Natural killer cell (primary cell): ENCODE results near the gene PES1. TPM values are rescaled to one million over a fixed set of nuclear protein-coding genes. Genes with fewer than 3 reads are reported as not detected.

ENCODE experiments used
- ATAC-seq, 3 donors: fragments of 150-1000 bp in 2 of 3; fragments of 200-7000 bp in 1 of 3; cut with Tn5 transposase; 1 replicate in 1 of 3; 2 replicates in 2 of 3; pipeline ENCODE4 v1.10.0; 2021; ENCODE audit warnings: mild to moderate bottlenecking in 2 of 3, moderate library complexity in 2 of 3
- DNase-seq, 2 donors: peaks; one replicate each; pipeline versions ENCODE4 v3.0.0 to v3.0.0-alpha.2; 2013 to 2021; ENCODE audit warnings: mixed read lengths in 1 of 2
- H3K27ac ChIP-seq: one replicate; pipeline ENCODE4 v1.5.1; 2013; ENCODE audit warnings: mild to moderate bottlenecking, low read length
- H3K27me3 ChIP-seq: one replicate; pipeline ENCODE4 v1.6.1; 2013; ENCODE audit warnings: low read length; ENCODE audit not compliant: control insufficient read depth, insufficient read depth
- H3K36me3 ChIP-seq: one replicate; pipeline ENCODE4 v1.6.1; 2013; ENCODE audit warnings: low read length; ENCODE audit not compliant: control insufficient read depth, insufficient read depth
- H3K4me1 ChIP-seq: one replicate; pipeline ENCODE4 v1.6.1; 2013; ENCODE audit warnings: low read length; ENCODE audit not compliant: control insufficient read depth, insufficient read depth
- H3K4me3 ChIP-seq: one replicate; pipeline ENCODE4 v1.5.1; 2013; ENCODE audit warnings: low read length
- H3K9me3 ChIP-seq: one replicate; pipeline ENCODE4 v1.6.1; 2013; ENCODE audit warnings: low read length; ENCODE audit not compliant: control insufficient read depth, insufficient read depth
- H3K27ac Mint-ChIP-seq, 2 donors: one replicate each; pipeline ENCODE4 v1.8.0; 2022; ENCODE audit warnings: mild to moderate bottlenecking in 2 of 2, mixed read lengths in 2 of 2, moderate library complexity in 1 of 2
- H3K27me3 Mint-ChIP-seq, 2 donors: one replicate each; pipeline ENCODE4 v1.8.0; 2022; ENCODE audit warnings: low read depth in 2 of 2, mixed read lengths in 2 of 2
- H3K36me3 Mint-ChIP-seq: one replicate; pipeline ENCODE4 v1.8.0; 2022; ENCODE audit warnings: mixed read lengths
- H3K4me1 Mint-ChIP-seq, 2 donors: one replicate each; pipeline ENCODE4 v1.8.0; 2022; ENCODE audit warnings: mixed read lengths in 2 of 2
- H3K4me3 Mint-ChIP-seq: one replicate; pipeline ENCODE4 v1.8.0; 2022; ENCODE audit warnings: mild to moderate bottlenecking, moderate library complexity, mixed read lengths
- H3K9me3 Mint-ChIP-seq, 2 donors: one replicate each; pipeline ENCODE4 v1.8.0; 2022; ENCODE audit warnings: mixed read lengths in 2 of 2
- WGBS: methylation state at CpG from one replicate; pipeline ENCODE4 v1.1.7; 2013; ENCODE audit warnings: missing lambda C conversion rate; ENCODE audit not compliant: insufficient coverage; 5-methylcytosine and 5-hydroxymethylcytosine counted together
- intact Hi-C: fragments of 100-400 bp; cut with micrococcal nuclease; formaldehyde crosslinking; loops from one replicate; pipeline ENCODE4 v1.14.2; 2022
- total RNA-seq, 4 donors: library from RNA; stranded (reverse); fragments of 120-200 nt in 1 of 4; gene quantifications; one replicate each; pipeline versions ENCODE4 v1.2.3 to v1.2.4, GENCODE V29; 2013 to 2022
- TF ChIP-seq, protein P1 (sequence below): fragments of 200-600 bp; IDR thresholded peaks from one replicate; pipeline ENCODE4 v1.8.0; 2022; ENCODE audit warnings: antibody characterized with exemption

Gene PES1
- total RNA-seq, 3 donors from 2014 or later (not counting 1 experiment from before 2014, with no cell fraction given): 30.9 to 39.7 (median 34.9) TPM

DNA sequence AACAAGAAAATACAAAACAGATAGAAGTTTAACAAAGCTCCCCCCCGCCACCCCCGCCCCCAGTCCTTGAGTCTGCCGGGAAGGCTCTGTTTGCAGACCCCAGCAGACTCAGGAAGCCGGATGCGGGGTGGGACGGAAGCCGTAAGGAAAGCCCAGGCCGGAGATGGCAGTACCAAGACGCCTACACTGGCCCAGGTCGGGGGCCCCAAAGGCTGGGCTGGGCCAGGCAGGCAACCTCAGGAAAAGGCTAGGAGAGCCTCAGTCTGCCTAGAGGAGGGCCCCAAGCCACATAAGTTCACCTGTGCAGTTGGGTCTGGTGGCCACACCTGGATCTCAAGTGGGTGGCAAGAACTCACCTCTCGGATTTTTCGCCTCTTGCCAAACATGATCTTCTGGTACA lies 13.2 kb downstream of the PES1 start:
- no peaks in the 10 kb centered on the region for H3K4me1 ChIP-seq
- H3K4me3 ChIP-seq: no peak overlapping the region
- Mint-ChIP-seq H3K4me3 (no peak overlapping the region), H3K4me1 (no peaks in the 10 kb centered on the region), H3K9me3 (no peaks in the 10 kb centered on the region), H3K36me3 (no peaks in the 10 kb centered on the region), H3K27me3 (no peaks in the 10 kb centered on the region), H3K27ac (no peak overlapping the region)
- no peaks in the 10 kb centered on the region for H3K9me3 ChIP-seq
- DNase-seq: no peak
- H3K27ac ChIP-seq: no peak overlapping the region
- 96% methylated on average over 12 of the region's 12 CpGs for WGBS
- TF ChIP-seq, protein P1, sequence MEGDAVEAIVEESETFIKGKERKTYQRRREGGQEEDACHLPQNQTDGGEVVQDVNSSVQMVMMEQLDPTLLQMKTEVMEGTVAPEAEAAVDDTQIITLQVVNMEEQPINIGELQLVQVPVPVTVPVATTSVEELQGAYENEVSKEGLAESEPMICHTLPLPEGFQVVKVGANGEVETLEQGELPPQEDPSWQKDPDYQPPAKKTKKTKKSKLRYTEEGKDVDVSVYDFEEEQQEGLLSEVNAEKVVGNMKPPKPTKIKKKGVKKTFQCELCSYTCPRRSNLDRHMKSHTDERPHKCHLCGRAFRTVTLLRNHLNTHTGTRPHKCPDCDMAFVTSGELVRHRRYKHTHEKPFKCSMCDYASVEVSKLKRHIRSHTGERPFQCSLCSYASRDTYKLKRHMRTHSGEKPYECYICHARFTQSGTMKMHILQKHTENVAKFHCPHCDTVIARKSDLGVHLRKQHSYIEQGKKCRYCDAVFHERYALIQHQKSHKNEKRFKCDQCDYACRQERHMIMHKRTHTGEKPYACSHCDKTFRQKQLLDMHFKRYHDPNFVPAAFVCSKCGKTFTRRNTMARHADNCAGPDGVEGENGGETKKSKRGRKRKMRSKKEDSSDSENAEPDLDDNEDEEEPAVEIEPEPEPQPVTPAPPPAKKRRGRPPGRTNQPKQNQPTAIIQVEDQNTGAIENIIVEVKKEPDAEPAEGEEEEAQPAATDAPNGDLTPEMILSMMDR: no peak
- H3K27me3 ChIP-seq: peaks cover 4% of the 10 kb centered on the region
- no peak for ATAC-seq
- H3K36me3 ChIP-seq: peaks cover 68% of the 10 kb centered on the region
- intact Hi-C loops: no loop called here

DNA sequence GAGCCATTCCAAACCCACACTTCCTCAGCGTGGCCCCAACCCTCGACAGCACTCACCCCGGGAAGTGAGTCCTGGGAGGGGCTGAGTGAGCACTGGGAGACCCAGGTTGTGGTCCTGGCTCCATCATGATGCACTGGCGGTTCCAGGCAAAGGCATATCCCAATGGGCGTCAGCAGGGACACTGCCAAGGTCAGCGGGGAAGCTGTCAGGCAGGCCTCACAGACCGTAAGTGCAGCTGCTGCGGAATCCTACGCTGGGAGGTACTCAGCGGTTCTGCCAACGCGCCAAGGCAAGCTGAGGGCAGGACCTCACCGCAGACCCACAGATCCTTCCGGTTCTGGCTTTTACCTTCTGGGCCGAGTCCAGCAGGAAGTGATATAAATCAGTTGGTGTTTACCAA lies 15.9 kb downstream of the PES1 start:
- no peaks in the 10 kb centered on the region for H3K27me3 Mint-ChIP-seq
- Histone ChIP-seq H3K4me3 (no peak overlapping the region), H3K27me3 (peaks cover 4% of the 10 kb centered on the region), H3K36me3 (peaks cover 45% of the 10 kb centered on the region), H3K27ac (no peak overlapping the region), H3K4me1 (no peaks in the 10 kb centered on the region), H3K9me3 (no peaks in the 10 kb centered on the region)
- ATAC-seq: peak in 1 of 3 donors; percentile 25
- TF ChIP-seq, protein P1: no peak
- WGBS: 79% methylated on average over 15 of the region's 15 CpGs
- H3K9me3 Mint-ChIP-seq: no peaks in the 10 kb centered on the region
- no peaks in the 10 kb centered on the region for H3K4me1 Mint-ChIP-seq
- intact Hi-C loops: no loop called here
- DNase-seq: no peak
- no peak overlapping the region for H3K27ac Mint-ChIP-seq
- H3K4me3 Mint-ChIP-seq: no peak overlapping the region
- no peaks in the 10 kb centered on the region for H3K36me3 Mint-ChIP-seq

DNA sequence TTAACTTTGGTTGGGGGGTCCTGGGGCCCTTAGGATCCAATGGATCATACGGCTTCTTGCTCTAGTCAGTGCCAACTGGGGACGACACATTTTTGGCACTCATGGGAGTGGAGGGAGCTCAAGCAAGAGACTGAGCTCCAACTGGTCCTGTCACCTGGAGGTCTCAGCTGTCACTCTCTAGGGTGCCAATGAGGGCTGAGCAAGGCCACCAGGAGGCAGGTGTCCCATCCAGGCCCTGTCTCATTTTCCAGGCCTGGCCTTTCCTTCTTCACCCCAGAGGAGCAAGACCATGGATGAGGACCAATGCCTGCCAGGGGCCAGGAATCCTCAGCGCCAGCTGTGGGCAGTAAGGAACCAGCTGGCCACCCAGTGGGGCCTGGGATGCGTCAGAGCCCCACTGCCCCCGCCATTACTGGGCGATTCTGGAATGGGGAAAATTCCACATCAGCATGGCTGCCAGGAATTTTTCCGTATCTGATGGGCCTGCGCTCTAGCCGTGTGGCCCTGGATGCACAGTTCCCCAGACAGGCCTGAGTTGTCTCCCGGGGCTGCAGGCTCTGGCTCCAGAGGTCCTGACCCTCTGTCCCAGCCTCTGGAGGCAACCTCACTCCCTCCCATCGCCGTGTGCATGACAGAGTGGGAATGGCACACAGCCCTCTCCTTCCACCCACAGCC lies 16.6 kb downstream of the PES1 start:
- no peaks in the 10 kb centered on the region for H3K9me3 Mint-ChIP-seq
- Histone ChIP-seq H3K27ac (no peak overlapping the region), H3K27me3 (peaks cover 4% of the 10 kb centered on the region), H3K4me3 (no peak overlapping the region), H3K36me3 (peaks cover 38% of the 10 kb centered on the region), H3K9me3 (no peaks in the 10 kb centered on the region), H3K4me1 (no peaks in the 10 kb centered on the region)
- no peaks in the 10 kb centered on the region for H3K27me3 Mint-ChIP-seq
- no peak overlapping the region for H3K4me3 Mint-ChIP-seq
- no peak overlapping the region for H3K27ac Mint-ChIP-seq
- H3K36me3 Mint-ChIP-seq: no peaks in the 10 kb centered on the region
- intact Hi-C loops: no loop called here
- WGBS: 90% methylated on average over 12 of the region's 12 CpGs
- DNase-seq (no peak), ATAC-seq (no peak)
- H3K4me1 Mint-ChIP-seq: no peaks in the 10 kb centered on the region
- TF ChIP-seq, protein P1: no peak
